MCF 10A (cell line): ENCODE results near the gene DYNLT5. TPM values are rescaled to one million over a fixed set of nuclear protein-coding genes. Genes with fewer than 3 reads are reported as not detected.
"Not testable (repeated sequence)": the region's sequence is repeated elsewhere in the genome, so short reads cannot be mapped to it uniquely, and the experiment has no call there.

Experiments used
- BruUV-seq: library from RNA; stranded (reverse); fragments of 400-500 nt; replicated peaks from 2 replicates; lab custom pipeline; 2021; lab: Mats Ljungman, UMichigan
- CTCF ChIA-PET: fragments of 300-600 bp; sonication (Branson Sonifier 250); formaldehyde crosslinking; extraction: SDS; loops from one replicate; lab custom pipeline; 2021; ENCODE audit warnings: antibody characterized with exemption, inconsistent platforms; lab: Yijun Ruan, JAX
- POLR2A ChIA-PET: fragments of 300-600, 350-650 bp; sonication (Branson Sonifier 250); formaldehyde crosslinking; extraction: SDS; loops from one replicate; lab custom pipeline; 2020; ENCODE audit warnings: antibody characterized with exemption, inconsistent platforms; lab: Yijun Ruan, JAX
- DNase-seq: peaks from one replicate; pipeline ENCODE4 v3.0.0-alpha.2; 2018; ENCODE audit not compliant: unreplicated experiment
- H3K27ac Mint-ChIP-seq: one replicate; pipeline ENCODE4 v1.8.0; 2022; ENCODE audit warnings: mild to moderate bottlenecking, low read depth, mixed read lengths; ENCODE audit not compliant: unreplicated experiment
- H3K27me3 Mint-ChIP-seq: one replicate; pipeline ENCODE4 v1.8.0; 2022; ENCODE audit warnings: mixed read lengths; ENCODE audit not compliant: insufficient read depth, unreplicated experiment
- H3K36me3 Mint-ChIP-seq: one replicate; pipeline ENCODE4 v1.8.0; 2022; ENCODE audit warnings: mild to moderate bottlenecking, moderate library complexity, mixed read lengths; ENCODE audit not compliant: insufficient read depth, unreplicated experiment
- H3K4me1 Mint-ChIP-seq: one replicate; pipeline ENCODE4 v1.8.0; 2022; ENCODE audit warnings: mixed read lengths; ENCODE audit not compliant: insufficient read depth, unreplicated experiment
- H3K4me3 Mint-ChIP-seq: one replicate; pipeline ENCODE4 v1.8.0; 2022; ENCODE audit warnings: mild to moderate bottlenecking, moderate library complexity, mixed read lengths; ENCODE audit not compliant: unreplicated experiment
- H3K9me3 Mint-ChIP-seq: one replicate; pipeline ENCODE4 v1.8.0; 2022; ENCODE audit warnings: mixed read lengths; ENCODE audit not compliant: unreplicated experiment
- intact Hi-C: fragments of 100-400 bp; cut with micrococcal nuclease; formaldehyde crosslinking; loops from 2 replicates; pipeline ENCODE4 v1.14.1; 2022
- total RNA-seq: library from RNA; stranded (reverse); gene quantifications from 2 replicates; pipeline ENCODE4 v1.2.3, GENCODE V29; 2022
- TF ChIP-seq, protein P1 (sequence below): fragments of 200-600 bp; IDR thresholded peaks from one replicate; pipeline ENCODE4 v1.8.0; 2022; ENCODE audit warnings: antibody characterized with exemption, mild to moderate bottlenecking; ENCODE audit not compliant: unreplicated experiment

The DYNLT5 gene
- total RNA-seq, 1 experiment from 2014 or later: not detected

DNA sequence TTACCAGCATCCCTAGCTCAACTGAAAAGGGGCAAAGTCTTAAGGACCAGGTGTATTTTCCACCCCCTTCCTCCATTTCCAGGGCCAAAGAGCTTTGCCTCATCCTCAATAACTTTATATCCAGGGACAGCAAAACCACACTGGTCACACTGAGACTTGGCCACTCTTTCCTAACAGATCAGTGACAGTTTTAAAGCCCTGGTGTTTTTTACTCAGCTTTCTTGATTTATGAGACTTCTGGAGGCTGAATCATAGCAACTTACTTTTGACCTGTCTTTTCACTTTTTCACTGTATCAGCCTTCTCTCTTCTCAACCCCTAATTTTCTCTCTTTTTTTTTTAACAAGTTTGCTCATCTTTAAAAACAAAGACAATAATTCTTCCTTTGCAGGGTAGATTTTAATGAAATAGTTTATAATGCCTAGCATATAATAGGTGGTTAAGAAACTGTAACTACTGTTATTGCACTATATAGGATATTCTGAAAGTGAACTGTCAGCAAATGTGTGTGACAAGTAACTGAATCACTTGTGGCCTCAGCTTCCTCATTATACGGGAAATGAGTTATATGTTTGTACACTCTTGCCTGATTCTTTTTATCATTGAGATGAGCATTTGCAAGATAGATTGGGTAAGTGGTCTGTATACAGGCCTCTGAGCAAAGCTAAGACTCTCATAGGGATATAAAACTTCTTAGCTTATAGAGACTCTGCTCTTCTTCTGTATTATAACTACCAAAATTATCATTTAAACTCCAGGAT, 19.7 kb upstream of the DYNLT5 start:
- no TSS peak for BruUV-seq
- Mint-ChIP-seq H3K36me3 (no peaks in the 10 kb centered on the region), H3K4me1 (peaks cover 14% of the 10 kb centered on the region), H3K27ac (peak overlapping the region; percentile 16), H3K27me3 (no peaks in the 10 kb centered on the region), H3K4me3 (no peak overlapping the region), H3K9me3 (no peaks in the 10 kb centered on the region)
- CTCF ChIA-PET: interaction anchor here (0.6 to 1.5 kb wide), 4 partner anchors 10 to 201 kb away, joined by 3 to 8 read pairs (median 4); no protein-coding TSS in a partner anchor
- POLR2A ChIA-PET: interaction anchor here (0.7 kb wide), 2 partner anchors 517 to 1012 kb away, joined by 4 read pairs; no protein-coding TSS in a partner anchor
- no peak for DNase-seq
- intact Hi-C loops: no loop called here
- TF ChIP-seq, protein P1, sequence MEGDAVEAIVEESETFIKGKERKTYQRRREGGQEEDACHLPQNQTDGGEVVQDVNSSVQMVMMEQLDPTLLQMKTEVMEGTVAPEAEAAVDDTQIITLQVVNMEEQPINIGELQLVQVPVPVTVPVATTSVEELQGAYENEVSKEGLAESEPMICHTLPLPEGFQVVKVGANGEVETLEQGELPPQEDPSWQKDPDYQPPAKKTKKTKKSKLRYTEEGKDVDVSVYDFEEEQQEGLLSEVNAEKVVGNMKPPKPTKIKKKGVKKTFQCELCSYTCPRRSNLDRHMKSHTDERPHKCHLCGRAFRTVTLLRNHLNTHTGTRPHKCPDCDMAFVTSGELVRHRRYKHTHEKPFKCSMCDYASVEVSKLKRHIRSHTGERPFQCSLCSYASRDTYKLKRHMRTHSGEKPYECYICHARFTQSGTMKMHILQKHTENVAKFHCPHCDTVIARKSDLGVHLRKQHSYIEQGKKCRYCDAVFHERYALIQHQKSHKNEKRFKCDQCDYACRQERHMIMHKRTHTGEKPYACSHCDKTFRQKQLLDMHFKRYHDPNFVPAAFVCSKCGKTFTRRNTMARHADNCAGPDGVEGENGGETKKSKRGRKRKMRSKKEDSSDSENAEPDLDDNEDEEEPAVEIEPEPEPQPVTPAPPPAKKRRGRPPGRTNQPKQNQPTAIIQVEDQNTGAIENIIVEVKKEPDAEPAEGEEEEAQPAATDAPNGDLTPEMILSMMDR: no peak

DNA sequence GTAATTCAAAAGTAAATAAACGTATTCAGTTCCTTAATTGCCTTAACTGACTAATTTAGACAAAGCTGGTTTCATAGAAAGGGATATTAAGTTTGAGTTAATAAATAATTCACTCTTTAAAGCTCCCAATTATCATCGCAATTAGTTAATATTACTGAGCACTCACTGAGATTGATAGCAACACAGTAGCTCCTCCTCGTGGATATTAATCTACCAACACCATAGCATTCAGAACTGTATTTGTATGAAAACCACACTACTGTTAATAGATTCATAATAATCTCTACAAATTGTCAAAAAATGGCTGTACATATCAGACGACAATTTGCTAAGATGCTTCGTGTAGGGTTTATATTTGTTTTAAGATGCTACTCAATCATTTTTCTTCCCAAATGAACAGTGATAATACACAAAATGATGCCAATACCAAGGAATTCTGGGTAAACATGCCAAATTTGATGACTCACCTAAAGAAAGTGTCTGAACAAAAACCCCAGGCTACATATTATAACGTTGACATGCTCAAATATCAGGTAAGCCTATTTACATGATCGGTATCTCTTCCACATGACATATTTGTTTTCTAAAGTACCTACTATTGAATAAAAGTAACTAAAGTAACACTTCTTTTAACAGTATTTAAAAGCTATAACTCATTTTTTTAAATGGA, 18.8 kb upstream of the DYNLT5 start:
- Mint-ChIP-seq H3K36me3 (no peaks in the 10 kb centered on the region), H3K4me1 (peaks cover 6% of the 10 kb centered on the region), H3K27me3 (no peaks in the 10 kb centered on the region), H3K4me3 (no peak overlapping the region), H3K9me3 (no peaks in the 10 kb centered on the region), H3K27ac (no peak overlapping the region)
- no TSS peak for BruUV-seq
- POLR2A ChIA-PET: interaction anchor here (1.0 kb wide), 1 partner anchor 211 kb away, joined by 3 read pairs; no protein-coding TSS in a partner anchor
- peak; percentile 37 for DNase-seq
- TF ChIP-seq, protein P1: no peak
- CTCF ChIA-PET: interaction anchor here (0.6 to 1.5 kb wide), 4 partner anchors 15 to 1583 kb away, joined by 3 to 8 read pairs (median 4); no protein-coding TSS in a partner anchor
- intact Hi-C loops: no loop called here

DNA sequence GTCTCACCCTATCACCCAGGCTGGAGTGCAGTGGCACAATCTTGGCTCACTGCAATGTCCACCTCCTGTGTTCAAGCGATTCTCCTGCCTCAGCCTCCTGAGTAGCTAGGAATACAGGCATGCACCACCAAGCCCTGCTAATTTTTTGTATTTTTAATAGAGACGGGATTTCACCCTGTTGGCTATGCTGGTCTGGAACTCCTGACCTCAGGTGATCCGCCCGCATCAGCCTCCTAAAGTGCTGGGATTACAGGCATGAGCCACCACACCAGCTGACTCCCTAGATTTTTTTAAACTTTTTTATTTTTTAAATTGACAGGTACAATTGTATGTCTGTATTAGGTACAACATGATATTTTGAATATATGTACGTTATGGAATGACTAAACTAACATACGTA, 17.7 kb upstream of the DYNLT5 start:
- CTCF ChIA-PET: interaction anchor here (0.5 to 0.7 kb wide), 2 partner anchors 33 to 343 kb away, joined by 3 to 4 read pairs; no protein-coding TSS in a partner anchor
- BruUV-seq, H3K4me1 Mint-ChIP-seq, intact Hi-C loops, DNase-seq, H3K4me3 Mint-ChIP-seq, H3K9me3 Mint-ChIP-seq, POLR2A ChIA-PET, H3K36me3 Mint-ChIP-seq, H3K27ac Mint-ChIP-seq, H3K27me3 Mint-ChIP-seq: not testable (repeated sequence)

DNA sequence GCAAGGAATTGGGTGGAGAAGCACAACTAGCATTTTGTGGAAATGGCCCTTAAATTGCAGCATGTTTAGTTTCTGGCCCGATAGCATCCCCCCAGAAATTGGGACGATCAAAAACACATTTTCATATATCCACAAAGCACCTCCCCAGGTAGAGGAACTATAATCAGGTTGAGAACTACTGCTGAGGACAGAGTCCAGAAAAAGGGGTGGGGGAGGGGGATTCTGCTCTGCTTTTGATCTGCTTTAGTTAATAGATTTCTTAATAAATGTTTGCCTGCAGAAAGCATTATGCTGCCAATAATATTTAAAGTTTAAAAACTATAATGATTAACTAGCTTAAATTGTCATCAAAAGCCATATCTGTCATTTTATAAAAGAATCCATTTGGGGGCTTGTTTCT, 14.4 kb upstream of the DYNLT5 start:
- no peaks in the 10 kb centered on the region for H3K9me3 Mint-ChIP-seq
- CTCF ChIA-PET: interaction anchor here (0.9 to 1.7 kb wide), 5 partner anchors 9 to 476 kb away, joined by 3 read pairs; no protein-coding TSS in a partner anchor
- H3K27ac Mint-ChIP-seq: no peak overlapping the region
- no TSS peak for BruUV-seq
- no peaks in the 10 kb centered on the region for H3K36me3 Mint-ChIP-seq
- intact Hi-C loops: no loop called here
- TF ChIP-seq, protein P1: no peak
- no peak overlapping the region for H3K4me3 Mint-ChIP-seq
- no peaks in the 10 kb centered on the region for H3K27me3 Mint-ChIP-seq
- DNase-seq: no peak
- POLR2A ChIA-PET: no interaction called here
- H3K4me1 Mint-ChIP-seq: no peaks in the 10 kb centered on the region
